GM12878 (cell line): ENCODE results near the gene MTSS2. TPM values are rescaled to one million over a fixed set of nuclear protein-coding genes. Genes with fewer than 3 reads are reported as not detected.

Experiments used
- ATAC-seq: fragments of 200-7000 bp; cut with Tn5 transposase; 3 replicates; pipeline ENCODE4 v1.9.1; 2020; ENCODE audit warnings: mild to moderate bottlenecking, moderate library complexity
- BruUV-seq: library from RNA; stranded (reverse); fragments of 400-500 nt; replicated peaks from 2 replicates; lab custom pipeline; 2021; lab: Mats Ljungman, UMichigan
- CTCF ChIA-PET: fragments of 300-600 bp; sonication (Branson Sonifier 250); formaldehyde crosslinking; extraction: SDS; loops from one replicate; lab custom pipeline; 2021; ENCODE audit warnings: inconsistent platforms; lab: Yijun Ruan, JAX
- POLR2A ChIA-PET: fragments of 350-600 bp; formaldehyde crosslinking; extraction: SDS; loops from one replicate; lab custom pipeline; 2021; ENCODE audit warnings: inconsistent platforms; lab: Charles Lee
- RAD21 ChIA-PET: fragments of 300-600 bp; sonication (Branson Sonifier 250); formaldehyde crosslinking; loops from one replicate; lab custom pipeline; 2023; ENCODE audit warnings: antibody characterized with exemption; ENCODE audit not compliant: unreplicated experiment; lab: Charles Lee
- SMC1A ChIA-PET: fragments of 300-600 bp; sonication (Branson Sonifier 250); formaldehyde crosslinking; loops from one replicate; lab custom pipeline; 2023; ENCODE audit not compliant: unreplicated experiment, uncharacterized antibody; lab: Charles Lee
- DNase-seq: peaks from one replicate; pipeline ENCODE4 v3.0.0-alpha.2; 2011; ENCODE audit warnings: low read depth, low spot score
- FAIRE-seq: peaks from 3 replicates; lab custom pipeline; 2011; peaks lifted over from hg19 to GRCh38; lab: Jason Lieb, UNC
- H2AFZ ChIP-seq: 2 replicates; pipeline ENCODE4 v1.6.0; 2011; ENCODE audit warnings: low read depth, low read length, control low read depth; ENCODE audit not compliant: control insufficient read depth
- H3K27ac ChIP-seq: 2 replicates; pipeline ENCODE4 v1.5.1; 2011; ENCODE audit warnings: control low read depth; ENCODE audit not compliant: control insufficient read depth, insufficient read depth
- H3K27me3 ChIP-seq, 2 experiments: replicated peaks in 1 of 2; 2 replicates each; pipeline versions ENCODE4 v1.6.0 to v1.6.1; 2011; ENCODE audit warnings: low read length in 1 of 2; ENCODE audit not compliant: control insufficient read depth in 2 of 2, insufficient read depth in 2 of 2
- H3K36me3 ChIP-seq, 2 experiments: 2 replicates each; pipeline ENCODE4 v1.5.1; 2011; ENCODE audit warnings: low read length in 1 of 2; ENCODE audit not compliant: control insufficient read depth in 2 of 2, insufficient read depth in 2 of 2
- H3K4me1 ChIP-seq: 2 replicates; pipeline ENCODE4 v1.6.1; 2011; ENCODE audit warnings: mild to moderate bottlenecking, low read length, moderate library complexity, mixed read lengths; ENCODE audit not compliant: control insufficient read depth, insufficient read depth
- H3K4me2 ChIP-seq: 2 replicates; pipeline ENCODE4 v1.6.0; 2011; ENCODE audit warnings: control low read depth; ENCODE audit not compliant: control insufficient read depth, insufficient read depth
- H3K4me3 ChIP-seq: fragments of 200-600 bp; sonication (generic); 2 replicates; pipeline ENCODE4 v1.5.1; 2016
- H3K79me2 ChIP-seq: 2 replicates; pipeline ENCODE4 v1.6.0; 2011; ENCODE audit warnings: low read length; ENCODE audit not compliant: control insufficient read depth, insufficient read depth
- H3K9ac ChIP-seq: 2 replicates; pipeline ENCODE4 v1.8.0; 2011; ENCODE audit warnings: low read length, control low read depth, mixed read lengths; ENCODE audit not compliant: control insufficient read depth, insufficient read depth
- H3K9me3 ChIP-seq: replicated peaks from 3 replicates; pipeline ENCODE4 v1.5.1; 2011; ENCODE audit warnings: mild to moderate bottlenecking, low read length; ENCODE audit not compliant: control insufficient read depth, insufficient read depth
- H4K20me1 ChIP-seq: 2 replicates; pipeline ENCODE4 v1.6.0; 2011; ENCODE audit not compliant: control insufficient read depth, insufficient read depth
- CREB1 ChIP-seq: IDR thresholded peaks from 2 replicates; pipeline ENCODE4 v1.6.1; 2012; ENCODE audit warnings: low read depth, mild to moderate bottlenecking, inconsistent platforms
- E4F1 ChIP-seq: fragments of 450-650 bp; IDR thresholded peaks from 2 replicates; pipeline ENCODE4 v1.6.1; 2018; ENCODE audit warnings: borderline replicate concordance, mild to moderate bottlenecking; ENCODE audit not compliant: partially characterized antibody
- ESRRA ChIP-seq: IDR thresholded peaks from 2 replicates; pipeline ENCODE4 v1.6.1; 2012; ENCODE audit warnings: mild to moderate bottlenecking, low read length, improper control_type of control experiment
- EZH2 ChIP-seq: IDR thresholded peaks from 2 replicates; pipeline ENCODE4 v1.6.1; 2012; ENCODE audit warnings: low read depth, mild to moderate bottlenecking, control low read depth, inconsistent platforms, low read length, borderline replicate concordance; ENCODE audit not compliant: control insufficient read depth
- MTA3 ChIP-seq: IDR thresholded peaks from 2 replicates; pipeline ENCODE4 v1.6.1; 2012; ENCODE audit warnings: low read length, inconsistent platforms, borderline replicate concordance
- MYC ChIP-seq: IDR thresholded peaks from 2 replicates; pipeline ENCODE4 v1.6.1; 2011; ENCODE audit warnings: mild to moderate bottlenecking, low read length, moderate library complexity, inconsistent platforms; ENCODE audit not compliant: insufficient read depth, insufficient replicate concordance, insufficient read length, severe bottlenecking
- NR2C1 ChIP-seq: fragments of 450-650 bp; IDR thresholded peaks from 2 replicates; pipeline ENCODE4 v1.6.1; 2017; ENCODE audit warnings: antibody characterized with exemption, mild to moderate bottlenecking, moderate library complexity
- NR2F1 ChIP-seq: fragments of 450-650 bp; conservative IDR thresholded peaks from 2 replicates; pipeline ENCODE4 v1.6.1; 2017; ENCODE audit warnings: mild to moderate bottlenecking
- POLR2AphosphoS2 ChIP-seq: IDR thresholded peaks from 2 replicates; pipeline ENCODE4 v1.6.1; 2011; ENCODE audit warnings: low read depth, mild to moderate bottlenecking, low read length, improper control_type of control experiment, moderate library complexity
- TCF12 ChIP-seq: IDR thresholded peaks from 2 replicates; pipeline ENCODE4 v1.6.1; 2011; ENCODE audit warnings: low read depth, mild to moderate bottlenecking, low read length
- ZNF622 ChIP-seq: fragments of 450-650 bp; IDR thresholded peaks from 2 replicates; pipeline ENCODE4 v1.6.1; 2017; ENCODE audit warnings: mild to moderate bottlenecking, inconsistent platforms
- WGBS: methylation state at CpG from one replicate; pipeline ENCODE4 v1.1.6; 2016; ENCODE audit warnings: low lambda C conversion rate; ENCODE audit not compliant: insufficient replicate concordance, insufficient coverage; ENCODE audit errors: missing lambda C conversion rate; 5-methylcytosine and 5-hydroxymethylcytosine counted together
- in situ Hi-C: fragments of 300-500 bp; cut with MboI; formaldehyde crosslinking; loops from 9 replicates; pipeline ENCODE4 v1.14.3; 2018; ENCODE audit warnings: mixed read lengths
- intact Hi-C: fragments of 100-400 bp; cut with micrococcal nuclease; formaldehyde crosslinking; loops from one replicate; pipeline ENCODE4 v1.14.2; 2022; ENCODE audit not compliant: unreplicated experiment
- polyA plus RNA-seq, 11 experiments: library from polyadenylated mRNA; depleted of rRNA in 4 of 11; unstranded in 6 of 11; stranded (reverse) in 5 of 11; fragments of >200 nt; fragmentation: Nextera tagmentation in 4 of 11; fragmentation: Illumina TruSeq in 1 of 11; extraction: Ambion mirVana in 4 of 11; extraction: Trizol in 1 of 11; gene quantifications; 1 replicate in 1 of 11; 2 replicates in 10 of 11; pipeline versions ENCODE4 v1.2.1 to v1.2.3, GENCODE V29; 2011 to 2016; ENCODE audit warnings: inconsistent platforms in 2 of 11, missing spikeins in 2 of 11, low read depth in 1 of 11
- total RNA-seq, 4 experiments: library from RNA; depleted of rRNA in 3 of 4; stranded (reverse); fragments of >200 nt in 3 of 4; fragmentation: Illumina TruSeq in 1 of 4; extraction: Trizol in 1 of 4; gene quantifications; 2 replicates each; pipeline versions ENCODE4 v1.2.1 to v1.2.3, GENCODE V29; 2013 to 2021
- TF ChIP-seq, protein P1 (sequence below): fragments of 450-650 bp; IDR thresholded peaks from 2 replicates; pipeline ENCODE4 v1.6.1; 2017; ENCODE audit warnings: mild to moderate bottlenecking, low read depth, inconsistent platforms; ENCODE audit not compliant: poor library complexity, severe bottlenecking

MTSS2 gene
- total and polyA plus RNA-seq, 10 of the 15 experiments (the other 5 are each of a cell fraction or from before 2014, with no cell fraction given): under 0.01 to 0.51 (median 0.14) TPM; not detected in 4

- FAIRE-seq: no peak
- H4K20me1 ChIP-seq: no peaks in the 10 kb centered on the region
- TF ChIP-seq NR2C1: peak; percentile 45; the same call in 1 of the 2 replicates
- TF ChIP-seq, protein P1, sequence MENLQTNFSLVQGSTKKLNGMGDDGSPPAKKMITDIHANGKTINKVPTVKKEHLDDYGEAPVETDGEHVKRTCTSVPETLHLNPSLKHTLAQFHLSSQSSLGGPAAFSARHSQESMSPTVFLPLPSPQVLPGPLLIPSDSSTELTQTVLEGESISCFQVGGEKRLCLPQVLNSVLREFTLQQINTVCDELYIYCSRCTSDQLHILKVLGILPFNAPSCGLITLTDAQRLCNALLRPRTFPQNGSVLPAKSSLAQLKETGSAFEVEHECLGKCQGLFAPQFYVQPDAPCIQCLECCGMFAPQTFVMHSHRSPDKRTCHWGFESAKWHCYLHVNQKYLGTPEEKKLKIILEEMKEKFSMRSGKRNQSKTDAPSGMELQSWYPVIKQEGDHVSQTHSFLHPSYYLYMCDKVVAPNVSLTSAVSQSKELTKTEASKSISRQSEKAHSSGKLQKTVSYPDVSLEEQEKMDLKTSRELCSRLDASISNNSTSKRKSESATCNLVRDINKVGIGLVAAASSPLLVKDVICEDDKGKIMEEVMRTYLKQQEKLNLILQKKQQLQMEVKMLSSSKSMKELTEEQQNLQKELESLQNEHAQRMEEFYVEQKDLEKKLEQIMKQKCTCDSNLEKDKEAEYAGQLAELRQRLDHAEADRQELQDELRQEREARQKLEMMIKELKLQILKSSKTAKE: no peak
- TF ChIP-seq, all 136 proteins: peak for 1
- no peak overlapping the region for H2AFZ ChIP-seq
- 42% methylated on average over 12 of the region's 12 CpGs for WGBS
- POLR2A ChIA-PET: interaction anchor here (0.7 kb wide), 1 partner anchor 46 kb away, joined by 3 read pairs; no protein-coding TSS in a partner anchor
- no peak overlapping the region for H3K4me2 ChIP-seq
- no peaks in the 10 kb centered on the region for H3K36me3 ChIP-seq
- DNase-seq (no peak), ATAC-seq (no peak)
- SMC1A ChIA-PET: no interaction called here
- no peak overlapping the region for H3K27ac ChIP-seq
- no peaks in the 10 kb centered on the region for H3K79me2 ChIP-seq
- no peak overlapping the region for H3K4me3 ChIP-seq
- in situ Hi-C loops (no loop called here), intact Hi-C loops (loop anchor here (10.0 kb wide), 1 partner anchor 495 kb away; no protein-coding TSS in a partner anchor)
- no peak overlapping the region for H3K9ac ChIP-seq
- BruUV-seq: no TSS peak
- no peaks in the 10 kb centered on the region for H3K9me3 ChIP-seq
- CTCF ChIA-PET: interaction anchor here (0.6 to 0.7 kb wide), 3 partner anchors 95 to 290 kb away, joined by 3 to 4 read pairs (median 3); no protein-coding TSS in a partner anchor
- no peaks in the 10 kb centered on the region for H3K27me3 ChIP-seq
- RAD21 ChIA-PET: no interaction called here
- no peaks in the 10 kb centered on the region for H3K4me1 ChIP-seq
Measured at GRCh38 chr16:70659546-70659945, 26.3 kb downstream of the MTSS2 start.

DNA sequence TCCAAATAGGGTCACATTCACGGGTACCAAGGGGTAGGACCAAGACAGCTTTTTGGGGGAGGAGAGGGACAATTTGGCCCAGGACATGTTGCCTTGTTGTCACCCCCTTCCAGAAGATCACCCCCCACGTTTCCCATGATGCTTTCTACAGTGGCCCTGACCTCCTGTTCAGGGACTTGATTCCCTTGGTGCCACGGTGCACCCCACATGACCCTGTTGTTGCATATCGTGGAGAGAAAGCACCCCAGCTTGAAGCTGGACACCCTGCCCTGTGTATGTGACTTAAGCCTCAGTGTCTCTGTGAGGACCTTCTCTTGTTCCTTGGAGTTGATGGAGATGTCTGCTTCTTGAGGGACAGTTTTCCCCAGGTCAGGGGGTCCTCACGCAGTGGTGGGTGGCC is 26.9 kb downstream of the MTSS2 start:
- ATAC-seq: no peak
- 12% methylated on average over 5 of the region's 5 CpGs for WGBS
- intact Hi-C loops: loop anchor here (10.0 kb wide), 1 partner anchor 494 kb away; no protein-coding TSS in a partner anchor
- Histone ChIP-seq H2AFZ (no peak overlapping the region), H3K9me3 (no peaks in the 10 kb centered on the region), H4K20me1 (no peaks in the 10 kb centered on the region), H3K36me3 (no peaks in the 10 kb centered on the region), H3K9ac (no peak overlapping the region), H3K27me3 (no peaks in the 10 kb centered on the region), H3K4me1 (no peaks in the 10 kb centered on the region), H3K27ac (no peak overlapping the region), H3K4me2 (no peak overlapping the region), H3K4me3 (no peak overlapping the region), H3K79me2 (no peaks in the 10 kb centered on the region)
- DNase-seq: no peak
- TF ChIP-seq POLR2AphosphoS2 (no peak), MYC (no peak), CREB1 (no peak), TCF12 (no peak), E4F1 (no peak), ZNF622 (no peak), MTA3 (no peak), EZH2 (no peak), NR2F1 (no peak), ESRRA (no peak)
- ChIA-PET SMC1A (no interaction called here), RAD21 (no interaction called here), CTCF (no interaction called here), POLR2A (no interaction called here)
- FAIRE-seq: no peak
- in situ Hi-C loops: no loop called here
- no TSS peak for BruUV-seq
